Psoas muscle (tissue), 8 donors: ENCODE results near the gene DPP9. TPM values are rescaled to one million over a fixed set of nuclear protein-coding genes. Genes with fewer than 3 reads are reported as not detected.
A peak's percentile ranks its signal among the peaks of the same experiment; 100 is the strongest.

Source experiments
- ATAC-seq, 4 donors: fragments of 200-7000 bp; cut with Tn5 transposase; one replicate each; pipeline ENCODE4 v1.9.1; 2020; ENCODE audit warnings: moderate library complexity in 3 of 4, mild to moderate bottlenecking in 2 of 4
- DNase-seq, 2 donors: peaks; one replicate each; pipeline ENCODE4 v3.0.0-alpha.2; 2020
- H3K27ac ChIP-seq: fragments of 200-600 bp; one replicate; pipeline ENCODE4 v1.8.0; 2022
- H3K27me3 ChIP-seq, 3 donors: fragments of 200-600 bp in 1 of 3; one replicate each; pipeline versions ENCODE4 v1.6.1 to v1.8.0; 2013 to 2022; ENCODE audit warnings: low read length in 2 of 3, mild to moderate bottlenecking in 2 of 3, moderate library complexity in 1 of 3; ENCODE audit not compliant: insufficient read depth in 3 of 3
- H3K36me3 ChIP-seq, 2 donors: fragments of 200-600 bp in 1 of 2; one replicate each; pipeline versions ENCODE4 v1.6.1 to v1.8.0; 2013 to 2022; ENCODE audit warnings: low read depth in 1 of 2, mild to moderate bottlenecking in 1 of 2, moderate library complexity in 1 of 2; ENCODE audit not compliant: insufficient read depth in 1 of 2
- H3K4me1 ChIP-seq: fragments of 200-600 bp; one replicate; pipeline ENCODE4 v1.8.0; 2022
- H3K4me3 ChIP-seq: fragments of 200-600 bp; one replicate; pipeline ENCODE4 v1.8.0; 2022; ENCODE audit warnings: mild to moderate bottlenecking
- H3K9me3 ChIP-seq: fragments of 200-600 bp; one replicate; pipeline ENCODE4 v1.8.0; 2022
- CTCF ChIP-seq: fragments of 200-600 bp; IDR thresholded peaks from one replicate; pipeline ENCODE4 v1.8.0; 2022; ENCODE audit warnings: antibody characterized with exemption
- WGBS, 3 donors: extraction: QIAGEN DNeasy Blood & Tissue Kit; methylation state at CpG; one replicate each; pipeline versions ENCODE4 v1.1.6 to v1.1.7; 2013; 5-methylcytosine and 5-hydroxymethylcytosine counted together
- intact Hi-C, 2 donors: fragments of 100-400 bp; cut with DNase I; formaldehyde crosslinking; loops; one replicate each; pipeline versions ENCODE4 v1.11.0 to v1.14.2; 2022
- polyA plus RNA-seq, 3 donors: library from polyadenylated mRNA; stranded (reverse); fragments of 200-250 nt; gene quantifications; one replicate each; pipeline ENCODE4 v1.2.3, GENCODE V29; 2013
- total RNA-seq, 4 donors: library from RNA; stranded (reverse); fragmentation: NEBNext Ultra II Directional in 2 of 4; extraction: Animal tissue kit (Norgen Biotek cat#: 25700) in 2 of 4; gene quantifications; one replicate each; pipeline versions ENCODE4 v1.2.1 to v1.2.4, GENCODE V29; 2021 to 2023
- donor health status: healthy with polysubstance abuse.
- donor health status: DM: no; HTN: no; CAD: no; lungs with moderate emphysema.
- donor health status: Bipolar disorder and iron deficiency.
- donor health status: healthy.
- donor health status: DM: yes; HTN: yes; CAD: no.
- donor health status: DM: no; HTN: no; CAD: no.
- donor health status: DM: no; HTN: no; CAD: no.
- donor health status: DM: yes; HTN: yes; CAD: no.

The DPP9 gene
- total and polyA plus RNA-seq, 7 donors, result 55.9 to 138 (median 90.3) TPM

GRCh38 chr19:4709440-4710280 lies 14.0 kb downstream of the DPP9 start:
- peak overlapping the region; percentile 99 for H3K27ac ChIP-seq
- H3K27me3 ChIP-seq, result no peaks in the 10 kb centered on the region
- H3K36me3 ChIP-seq, result peaks cover 0 to 37% of the 10 kb centered on the region in 2 donors
- H3K4me1 ChIP-seq, result peaks cover 94% of the 10 kb centered on the region
- DNase-seq (peak; percentile 71 to 82), ATAC-seq (peak; percentile 20 to 49 (median 26))
- no peaks in the 10 kb centered on the region for H3K9me3 ChIP-seq
- intact Hi-C loops, result loop anchor here (5.0 kb wide), 2 partner anchors 32 to 132 kb away; no protein-coding TSS in a partner anchor
- no peak for TF ChIP-seq CTCF
- no peak overlapping the region for H3K4me3 ChIP-seq
- WGBS, 3 donors, result 35 to 56% (median 38%) methylated on average over 20 of the region's 20 CpGs

GRCh38 chr19:4707956-4708650 lies 15.5 kb downstream of the DPP9 start:
- TF ChIP-seq CTCF, result no peak
- intact Hi-C loops, result no loop called here
- Histone ChIP-seq H3K27me3 (no peaks in the 10 kb centered on the region), H3K4me1 (peaks cover 89% of the 10 kb centered on the region), H3K27ac (peak overlapping the region; percentile 99), H3K9me3 (no peaks in the 10 kb centered on the region), H3K36me3 (peaks cover 4 to 41% of the 10 kb centered on the region in 2 donors), H3K4me3 (no peak overlapping the region)
- ATAC-seq (peak; percentile 32 to 62 (median 50)), DNase-seq (peak; percentile 66 to 80)
- 28 to 55% (median 31%) methylated on average over 10 of the region's 10 CpGs for WGBS, 3 donors

- ATAC-seq, result peak; percentile 48 to 68 (median 64)
- peak overlapping the region; percentile 11 for H3K4me3 ChIP-seq
- no peaks in the 10 kb centered on the region for H3K9me3 ChIP-seq
- 44 to 59% (median 58%) methylated on average over 11 to 12 of the region's 12 CpGs for WGBS, 3 donors
- H3K27ac ChIP-seq, result peak overlapping the region; percentile 99
- no peaks in the 10 kb centered on the region for H3K27me3 ChIP-seq
- peaks cover 81% of the 10 kb centered on the region for H3K4me1 ChIP-seq
- no peak for TF ChIP-seq CTCF
- no peak for DNase-seq
- intact Hi-C loops, result no loop called here
- peaks cover 6 to 39% of the 10 kb centered on the region in 2 donors for H3K36me3 ChIP-seq
These were observed 16.3 kb downstream of the DPP9 start for GRCh38 chr19:4707322-4707721.

GRCh38 chr19:4705413-4706131 lies 18.1 kb downstream of the DPP9 start:
- ATAC-seq, result no peak
- peaks cover 63% of the 10 kb centered on the region for H3K4me1 ChIP-seq

More at GRCh38 chr19:4705413-4706131, 18.1 kb downstream of the DPP9 start:
- Histone ChIP-seq H3K4me3 (no peak overlapping the region), H3K9me3 (no peaks in the 10 kb centered on the region), H3K27ac (peak overlapping the region; percentile 77), H3K36me3 (peaks cover 10 to 49% of the 10 kb centered on the region in 2 donors), H3K27me3 (no peaks in the 10 kb centered on the region)
- WGBS, 3 donors, result 59 to 77% (median 66%) methylated on average over 19 of the region's 19 CpGs
- no peak for DNase-seq
- no peak for TF ChIP-seq CTCF
- intact Hi-C loops, result no loop called here
